D341Med (cell line): ENCODE results near the gene LRP2BP.
"Not testable (repeated sequence)": the region's sequence is repeated elsewhere in the genome, so short reads cannot be mapped to it uniquely, and the experiment has no call there.

Experiments
- DNase-seq: peaks from one replicate; pipeline ENCODE4 v3.0.0; 2012; ENCODE audit warnings: low spot score

The LRP2BP gene

DNA sequence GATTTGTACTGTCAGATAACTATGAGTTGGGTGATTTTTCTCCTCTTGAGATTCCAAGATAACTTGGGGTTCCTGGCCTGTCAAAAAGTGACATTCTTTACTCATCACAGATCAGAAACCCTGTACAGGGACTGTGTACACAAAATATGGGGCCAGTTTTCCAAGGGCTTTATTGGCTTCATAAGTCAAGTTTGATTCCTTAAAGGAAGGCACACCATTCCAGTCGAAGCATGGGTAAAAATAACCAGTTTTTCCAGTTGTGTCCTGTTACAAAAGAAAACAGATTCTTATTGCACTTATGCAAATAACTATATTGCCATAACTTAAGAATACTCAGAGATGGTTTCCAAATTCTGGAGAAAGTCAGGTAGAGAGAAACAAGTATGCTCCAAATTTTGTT, 70.0 kb downstream of the LRP2BP start:
- not testable (repeated sequence) for DNase-seq

- DNase-seq: not testable (repeated sequence)
Observed at GRCh38 chr4:185324361-185324760, 71.4 kb downstream of the LRP2BP start.

GRCh38 chr4:185323606-185324005, 72.1 kb downstream of the LRP2BP start:
- no peak for DNase-seq

DNA sequence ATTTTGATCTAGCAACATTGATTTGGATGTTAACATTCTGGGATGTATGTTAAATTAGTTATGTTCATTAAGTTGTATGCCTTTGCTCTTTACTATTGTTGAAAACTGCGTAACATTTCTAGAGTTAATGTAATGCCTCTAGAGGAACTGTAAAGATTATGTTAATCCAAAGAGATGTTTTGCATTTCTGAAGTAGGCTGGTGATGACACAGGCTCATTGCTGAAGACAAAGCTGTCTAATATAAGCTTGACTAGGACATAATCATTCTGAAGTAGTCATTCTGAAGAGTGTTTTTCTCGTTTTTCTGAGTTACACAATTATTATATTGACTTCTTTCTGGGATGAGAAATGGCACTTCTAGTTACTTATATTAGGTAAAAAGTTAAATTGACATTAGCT, 72.9 kb downstream of the LRP2BP start:
- no peak for DNase-seq

- no peak for DNase-seq
Observed at GRCh38 chr4:185318679-185319078, 77.0 kb downstream of the LRP2BP start.

DNA sequence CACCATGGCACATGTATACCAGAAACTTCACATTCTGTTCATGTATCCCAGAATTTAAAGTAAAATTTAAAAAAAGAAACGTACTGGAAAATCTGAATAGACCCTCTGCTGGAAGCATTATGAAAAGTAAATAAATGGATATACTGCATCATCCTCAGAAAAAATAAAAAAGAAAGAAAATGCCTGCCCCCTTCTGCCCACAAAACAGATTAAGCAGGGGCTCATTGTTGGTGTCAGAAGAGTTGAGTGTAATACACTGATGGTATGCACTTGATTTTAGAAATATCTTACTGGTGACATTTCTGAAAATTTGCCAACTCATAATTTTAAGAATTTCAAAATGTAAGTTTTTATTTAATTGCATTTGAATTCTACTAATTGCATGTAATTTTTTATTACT, 77.8 kb downstream of the LRP2BP start:
- DNase-seq: no peak

DNA sequence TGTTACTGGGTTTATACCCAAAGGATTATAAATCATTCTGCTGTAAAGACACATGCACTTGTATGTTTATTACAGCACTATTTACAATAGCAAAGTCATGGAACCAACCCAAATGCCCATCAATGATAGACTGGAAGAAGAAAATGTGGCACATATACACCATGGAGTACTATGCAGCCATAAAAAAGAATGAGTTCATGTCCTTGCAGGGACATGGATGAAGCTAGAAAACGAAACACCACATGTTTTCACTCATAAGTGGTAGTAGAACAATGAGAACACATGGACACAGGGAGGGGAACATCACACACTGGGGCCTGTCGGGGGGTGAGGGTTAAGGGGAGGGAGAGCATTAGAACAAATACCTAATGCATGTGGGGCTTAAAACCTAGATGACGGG, 78.3 kb downstream of the LRP2BP start:
- DNase-seq: not testable (repeated sequence)
